ENCODE data around the gene FAM13A.
"Not testable (repeated sequence)": the region's sequence is repeated elsewhere in the genome, so short reads cannot be mapped to it uniquely, and the experiment has no call there.

FAM13A gene

GRCh38 chr4:89064848-89065247 lies 7.9 kb upstream of the FAM13A start:
- DNase-seq (ENCODE audit: low read depth): no peak
- no peak overlapping the region for H3K4me3 ChIP-seq (ENCODE audit: low read length)
- no peak for TF ChIP-seq CTCF (IDR thresholded peaks at IDR 0.05; ENCODE audit: insufficient read depth, low read depth, low read length, missing control alignments)

GRCh38 chr4:89057844-89058243 lies 859 bp upstream of the FAM13A start:
- H3K4me3 ChIP-seq (ENCODE audit: low read length); DNase-seq (ENCODE audit: low read depth): not testable (repeated sequence)

- TF ChIP-seq CTCF (IDR thresholded peaks at IDR 0.05; ENCODE audit: insufficient read depth, low read depth, low read length, missing control alignments): no peak
- peak overlapping the region; percentile 50 for H3K4me3 ChIP-seq (ENCODE audit: low read length)
- no peak for DNase-seq (ENCODE audit: low read depth)
These were observed 563 bp downstream of the FAM13A start for GRCh38 chr4:89056292-89056952.

GRCh38 chr4:89055157-89056080 lies 1.6 kb downstream of the FAM13A start:
- TF ChIP-seq CTCF (IDR thresholded peaks at IDR 0.05; ENCODE audit: insufficient read depth, low read depth, low read length, missing control alignments): no peak
- no peak overlapping the region for H3K4me3 ChIP-seq (ENCODE audit: low read length)
- DNase-seq (ENCODE audit: low read depth): peak; percentile 12

GRCh38 chr4:89054627-89055026 lies 2.4 kb downstream of the FAM13A start:
- no peak overlapping the region for H3K4me3 ChIP-seq (ENCODE audit: low read length)
- no peak for TF ChIP-seq CTCF (IDR thresholded peaks at IDR 0.05; ENCODE audit: insufficient read depth, low read depth, low read length, missing control alignments)
- no peak for DNase-seq (ENCODE audit: low read depth)

GRCh38 chr4:89049853-89050252 lies 7.1 kb downstream of the FAM13A start:
- no peak overlapping the region for H3K4me3 ChIP-seq (ENCODE audit: low read length)
- no peak for TF ChIP-seq CTCF (IDR thresholded peaks at IDR 0.05; ENCODE audit: insufficient read depth, low read depth, low read length, missing control alignments)
- no peak for DNase-seq (ENCODE audit: low read depth)

- no peak for DNase-seq (ENCODE audit: low read depth)
These were observed 7.9 kb downstream of the FAM13A start for GRCh38 chr4:89048906-89049601.

More at GRCh38 chr4:89048906-89049601, 7.9 kb downstream of the FAM13A start:
- no peak for TF ChIP-seq CTCF (IDR thresholded peaks at IDR 0.05; ENCODE audit: insufficient read depth, low read depth, low read length, missing control alignments)
- H3K4me3 ChIP-seq (ENCODE audit: low read length): no peak overlapping the region

All from epithelial cell of esophagus (primary cell).